ENCODE data around the gene NCOA7. TPM values are rescaled to one million over a fixed set of nuclear protein-coding genes. Genes with fewer than 3 reads are reported as not detected.
"Not testable (repeated sequence)": the region's sequence is repeated elsewhere in the genome, so short reads cannot be mapped to it uniquely, and the experiment has no call there.

The NCOA7 gene
- total RNA-seq, 4 donors from 2014 or later = 6.8 to 14.9 (median 13.3) TPM

DNA sequence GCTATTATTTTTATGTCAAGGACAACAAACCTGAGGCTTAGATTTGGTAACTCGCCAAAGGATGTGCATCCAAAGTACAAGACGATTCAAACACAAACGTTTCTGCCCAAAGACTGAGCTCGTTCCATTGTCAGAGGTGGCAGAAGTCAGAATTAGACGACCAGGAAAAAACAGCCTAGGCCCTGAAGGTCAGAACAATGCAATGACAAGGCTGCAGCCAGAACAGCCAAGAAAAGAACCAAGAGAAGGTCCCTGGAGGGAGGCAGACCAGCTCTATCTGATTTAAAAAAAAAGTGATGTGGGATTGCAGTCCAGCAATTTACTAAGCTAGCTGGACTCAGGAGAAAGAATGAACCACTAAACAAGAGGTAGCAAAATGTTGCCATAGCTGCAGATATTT lies 54.2 kb downstream of the NCOA7 start:
- no peak overlapping the region for H3K4me3 ChIP-seq (ENCODE audit: low read depth, poor library complexity, severe bottlenecking)
- intact Hi-C loops (cut with DNase I; ENCODE audit: low total_unique reads) = no loop called here
- whole genome bisulfite sequencing, 2 donors = 54 to 63% methylated on average over 5 of the region's 5 CpGs
- no peak for TF ChIP-seq POLR2A (IDR thresholded peaks at IDR 0.05)
- TF ChIP-seq, protein P1, sequence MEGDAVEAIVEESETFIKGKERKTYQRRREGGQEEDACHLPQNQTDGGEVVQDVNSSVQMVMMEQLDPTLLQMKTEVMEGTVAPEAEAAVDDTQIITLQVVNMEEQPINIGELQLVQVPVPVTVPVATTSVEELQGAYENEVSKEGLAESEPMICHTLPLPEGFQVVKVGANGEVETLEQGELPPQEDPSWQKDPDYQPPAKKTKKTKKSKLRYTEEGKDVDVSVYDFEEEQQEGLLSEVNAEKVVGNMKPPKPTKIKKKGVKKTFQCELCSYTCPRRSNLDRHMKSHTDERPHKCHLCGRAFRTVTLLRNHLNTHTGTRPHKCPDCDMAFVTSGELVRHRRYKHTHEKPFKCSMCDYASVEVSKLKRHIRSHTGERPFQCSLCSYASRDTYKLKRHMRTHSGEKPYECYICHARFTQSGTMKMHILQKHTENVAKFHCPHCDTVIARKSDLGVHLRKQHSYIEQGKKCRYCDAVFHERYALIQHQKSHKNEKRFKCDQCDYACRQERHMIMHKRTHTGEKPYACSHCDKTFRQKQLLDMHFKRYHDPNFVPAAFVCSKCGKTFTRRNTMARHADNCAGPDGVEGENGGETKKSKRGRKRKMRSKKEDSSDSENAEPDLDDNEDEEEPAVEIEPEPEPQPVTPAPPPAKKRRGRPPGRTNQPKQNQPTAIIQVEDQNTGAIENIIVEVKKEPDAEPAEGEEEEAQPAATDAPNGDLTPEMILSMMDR (IDR thresholded peaks at IDR 0.05) = no peak
- DNase-seq (ENCODE audit: low spot score in 2 of 2) = no peak

DNA sequence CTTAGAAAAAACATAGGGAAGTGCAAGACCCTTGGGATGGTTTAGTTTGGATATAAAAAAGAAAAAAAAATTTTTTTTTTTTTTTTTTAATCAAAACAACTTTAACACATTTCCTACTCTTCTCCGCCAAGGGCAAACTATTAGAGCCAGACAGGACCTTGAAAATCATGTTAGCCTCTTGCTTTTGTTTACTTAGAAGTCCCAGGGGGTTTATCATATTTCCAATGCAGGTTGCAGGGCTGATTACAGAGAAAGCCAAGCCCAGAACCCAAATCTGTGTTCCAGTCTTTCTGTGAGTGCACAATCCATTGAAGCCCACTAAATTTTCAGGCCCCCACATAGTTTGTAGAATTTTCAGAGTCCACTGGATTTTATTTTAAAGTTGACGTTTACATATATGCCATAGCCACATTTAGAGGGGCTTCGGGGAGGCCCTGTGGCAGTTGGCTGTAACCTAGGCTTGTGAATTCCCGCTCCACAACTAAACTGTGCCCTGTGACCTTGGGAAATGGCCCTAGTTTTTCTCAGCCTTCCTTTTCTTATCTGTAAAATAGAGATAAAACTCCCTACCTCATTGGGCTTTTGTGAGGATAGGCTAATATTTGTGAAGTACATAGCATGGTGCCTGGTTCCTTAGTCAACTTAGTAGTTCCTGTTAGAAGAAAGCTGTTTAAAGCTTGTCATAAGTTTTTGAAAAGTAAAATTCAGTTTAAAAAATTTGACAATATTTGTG lies 55.7 kb downstream of the NCOA7 start:
- TF ChIP-seq POLR2A (IDR thresholded peaks at IDR 0.05) = no peak
- TF ChIP-seq, protein P1 (IDR thresholded peaks at IDR 0.05) = no peak
- 86 to 88% methylated on average over 4 of the region's 4 CpGs for WGBS, 2 donors
- intact Hi-C loops (cut with DNase I; ENCODE audit: low total_unique reads) = no loop called here
- no peak overlapping the region for H3K4me3 ChIP-seq (ENCODE audit: low read depth, poor library complexity, severe bottlenecking)
- no peak for DNase-seq (ENCODE audit: low spot score in 2 of 2)

DNA sequence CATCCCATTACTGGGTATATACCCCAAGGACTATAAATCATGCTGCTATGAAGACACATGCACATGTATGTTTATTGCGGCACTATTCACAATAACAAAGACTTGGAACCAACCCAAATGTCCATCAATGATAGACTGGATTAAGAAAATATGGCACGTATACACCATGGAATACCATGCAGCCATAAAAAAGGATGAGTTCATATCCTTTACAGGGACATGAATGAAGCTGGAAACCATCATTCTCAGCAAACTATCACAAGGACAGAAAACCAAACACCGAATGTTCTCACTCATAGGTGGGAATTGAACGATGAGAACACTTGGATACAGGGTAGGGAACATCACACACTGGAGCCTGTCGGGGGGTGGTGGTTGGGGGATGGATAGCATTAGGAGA lies 57.5 kb downstream of the NCOA7 start:
- intact Hi-C loops (cut with DNase I; ENCODE audit: low total_unique reads); H3K4me3 ChIP-seq (ENCODE audit: low read depth, poor library complexity, severe bottlenecking); DNase-seq (ENCODE audit: low spot score in 2 of 2): not testable (repeated sequence)
- WGBS, 2 donors = 98 to 100% methylated on average over 5 of the region's 5 CpGs

DNA sequence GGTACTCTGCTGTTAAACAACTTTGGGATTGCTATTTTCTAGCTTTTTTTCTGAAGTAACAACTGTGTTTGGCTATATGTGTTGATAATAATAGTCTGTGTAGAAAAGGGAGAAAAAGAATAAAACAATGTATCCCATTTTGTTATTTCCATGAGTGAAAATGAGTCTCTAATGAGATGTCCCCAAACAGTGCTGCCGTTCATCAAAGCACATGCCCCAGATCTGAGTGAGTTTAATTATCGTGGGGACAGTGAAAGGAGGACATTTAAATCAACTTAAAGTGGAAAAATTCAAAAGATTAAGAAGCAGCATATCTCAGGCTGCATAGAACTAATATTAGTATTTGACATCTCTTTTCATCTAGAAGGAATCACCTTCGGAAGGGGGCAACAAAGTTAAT lies 59.6 kb downstream of the NCOA7 start:
- WGBS, 2 donors = 80 to 85% methylated on average over 3 of the region's 3 CpGs
- no peak for DNase-seq (ENCODE audit: low spot score in 2 of 2)
- intact Hi-C loops (cut with DNase I; ENCODE audit: low total_unique reads) = no loop called here
- H3K4me3 ChIP-seq (ENCODE audit: low read depth, poor library complexity, severe bottlenecking) = no peak overlapping the region
- no peak for TF ChIP-seq POLR2A (IDR thresholded peaks at IDR 0.05)
- TF ChIP-seq, protein P1 (IDR thresholded peaks at IDR 0.05) = no peak

DNA sequence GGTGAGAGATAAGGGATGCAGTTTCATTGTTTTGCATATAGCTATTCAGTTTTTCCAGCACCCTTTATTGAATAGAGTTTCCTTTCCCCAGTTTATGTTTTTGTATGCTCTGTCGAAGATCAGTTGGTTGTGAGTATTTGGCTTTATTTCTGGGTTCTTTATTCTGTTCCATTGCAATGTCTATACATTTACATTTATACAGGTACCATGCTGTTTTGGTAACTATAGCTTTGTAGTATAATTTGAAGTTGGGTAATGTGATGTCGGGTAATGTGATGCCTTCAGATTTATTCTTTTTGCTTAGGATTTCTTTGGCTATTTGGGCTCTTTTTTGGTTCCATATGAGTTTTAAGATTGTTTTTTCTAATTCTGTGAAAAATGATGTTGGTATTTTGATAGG lies 61.8 kb downstream of the NCOA7 start:
- intact Hi-C loops (cut with DNase I; ENCODE audit: low total_unique reads) = no loop called here
- no peak for TF ChIP-seq POLR2A (IDR thresholded peaks at IDR 0.05)
- TF ChIP-seq, protein P1 (IDR thresholded peaks at IDR 0.05) = no peak
- no peak overlapping the region for H3K4me3 ChIP-seq (ENCODE audit: low read depth, poor library complexity, severe bottlenecking)
- DNase-seq (ENCODE audit: low spot score in 2 of 2) = no peak
- WGBS, 2 donors = 93 to 94% methylated on average over 2 of the region's 2 CpGs

DNA sequence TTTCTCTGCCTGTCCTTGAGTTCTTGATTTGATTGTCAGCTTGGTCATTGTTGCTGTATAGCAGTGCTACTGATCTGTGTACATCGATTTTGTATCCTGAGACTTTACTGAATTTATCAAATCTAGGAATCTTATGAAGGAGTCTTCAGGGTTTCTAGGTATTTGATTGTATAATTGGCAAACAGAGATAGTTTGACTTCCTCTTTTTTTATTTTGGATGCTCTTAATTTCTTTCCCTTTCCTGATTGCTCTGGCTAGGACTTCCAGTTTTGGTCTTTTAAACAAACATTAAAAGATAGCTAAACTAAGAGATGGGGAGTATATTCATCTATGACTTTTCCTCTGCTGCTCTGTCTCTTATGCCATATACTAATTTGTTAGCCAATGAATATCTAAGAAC lies 62.4 kb downstream of the NCOA7 start:
- WGBS, 2 donors = 92 to 100% methylated on average over 1 of the region's 1 CpG
- intact Hi-C loops (cut with DNase I; ENCODE audit: low total_unique reads) = no loop called here
- H3K4me3 ChIP-seq (ENCODE audit: low read depth, poor library complexity, severe bottlenecking) = no peak overlapping the region
- no peak for DNase-seq (ENCODE audit: low spot score in 2 of 2)
- TF ChIP-seq POLR2A (IDR thresholded peaks at IDR 0.05) = no peak
- TF ChIP-seq, protein P1 (IDR thresholded peaks at IDR 0.05) = no peak
